ENCODE data around the gene ZBTB18.

Gene ZBTB18

GRCh38 chr1:244080343-244080929 lies 29.4 kb downstream of the ZBTB18 start:
- H3K4me1 Mint-ChIP-seq = peaks cover 13% of the 10 kb centered on the region
- no peak overlapping the region for H3K4me3 Mint-ChIP-seq
- ATAC-seq = no peak
- H3K9me3 Mint-ChIP-seq = no peaks in the 10 kb centered on the region
- peaks cover 11% of the 10 kb centered on the region for H3K27me3 Mint-ChIP-seq
- no peaks in the 10 kb centered on the region for H3K36me3 Mint-ChIP-seq (ENCODE audit: low read depth)
- DNase-seq = no peak
- H3K27ac Mint-ChIP-seq = no peak overlapping the region

- no peak overlapping the region for H3K4me3 Mint-ChIP-seq
- H3K36me3 Mint-ChIP-seq (ENCODE audit: low read depth) = no peaks in the 10 kb centered on the region
- ATAC-seq (no peak), DNase-seq (no peak)
- H3K9me3 Mint-ChIP-seq = no peaks in the 10 kb centered on the region
- no peak overlapping the region for H3K27ac Mint-ChIP-seq
- peaks cover 8% of the 10 kb centered on the region for H3K27me3 Mint-ChIP-seq
- H3K4me1 Mint-ChIP-seq = no peaks in the 10 kb centered on the region
Observed at GRCh38 chr1:244082969-244083368, 31.9 kb downstream of the ZBTB18 start.

GRCh38 chr1:244083383-244083943 lies 32.4 kb downstream of the ZBTB18 start:
- H3K27ac Mint-ChIP-seq = no peak overlapping the region
- H3K9me3 Mint-ChIP-seq = no peaks in the 10 kb centered on the region
- no peak for DNase-seq
- ATAC-seq = no peak
- no peaks in the 10 kb centered on the region for H3K4me1 Mint-ChIP-seq
- no peak overlapping the region for H3K4me3 Mint-ChIP-seq
- no peaks in the 10 kb centered on the region for H3K36me3 Mint-ChIP-seq (ENCODE audit: low read depth)
- H3K27me3 Mint-ChIP-seq = peaks cover 8% of the 10 kb centered on the region

GRCh38 chr1:244084763-244085162 lies 33.7 kb downstream of the ZBTB18 start:
- H3K27me3 Mint-ChIP-seq = peaks cover 8% of the 10 kb centered on the region
- no peaks in the 10 kb centered on the region for H3K36me3 Mint-ChIP-seq (ENCODE audit: low read depth)
- no peak overlapping the region for H3K27ac Mint-ChIP-seq

GRCh38 chr1:244085891-244086290 lies 34.8 kb downstream of the ZBTB18 start:
- Mint-ChIP-seq H3K4me1 (no peaks in the 10 kb centered on the region), H3K4me3 (no peak overlapping the region), H3K36me3 (ENCODE audit: low read depth) (no peaks in the 10 kb centered on the region), H3K27ac (no peak overlapping the region), H3K9me3 (no peaks in the 10 kb centered on the region), H3K27me3 (peaks cover 8% of the 10 kb centered on the region)
- ATAC-seq (no peak), DNase-seq (no peak)

More at GRCh38 chr1:244084763-244085162, 33.7 kb downstream of the ZBTB18 start:
- Mint-ChIP-seq H3K9me3 (no peaks in the 10 kb centered on the region), H3K4me1 (no peaks in the 10 kb centered on the region), H3K4me3 (no peak overlapping the region)
- ATAC-seq (no peak), DNase-seq (no peak)

GRCh38 chr1:244087021-244087560 lies 36.0 kb downstream of the ZBTB18 start:
- Mint-ChIP-seq H3K4me3 (no peak overlapping the region), H3K9me3 (no peaks in the 10 kb centered on the region), H3K27ac (no peak overlapping the region), H3K27me3 (peaks cover 8% of the 10 kb centered on the region), H3K36me3 (ENCODE audit: low read depth) (no peaks in the 10 kb centered on the region), H3K4me1 (no peaks in the 10 kb centered on the region)
- DNase-seq (no peak), ATAC-seq (no peak)

GRCh38 chr1:244087611-244088010 lies 36.5 kb downstream of the ZBTB18 start:
- H3K9me3 Mint-ChIP-seq = no peaks in the 10 kb centered on the region
- DNase-seq = no peak
- peaks cover 5% of the 10 kb centered on the region for H3K27me3 Mint-ChIP-seq
- ATAC-seq = no peak
- no peaks in the 10 kb centered on the region for H3K4me1 Mint-ChIP-seq
- no peak overlapping the region for H3K4me3 Mint-ChIP-seq
- no peak overlapping the region for H3K27ac Mint-ChIP-seq
- no peaks in the 10 kb centered on the region for H3K36me3 Mint-ChIP-seq (ENCODE audit: low read depth)

GRCh38 chr1:244088161-244088560 lies 37.1 kb downstream of the ZBTB18 start:
- no peak for ATAC-seq
- H3K36me3 Mint-ChIP-seq (ENCODE audit: low read depth) = no peaks in the 10 kb centered on the region
- no peak overlapping the region for H3K4me3 Mint-ChIP-seq
- DNase-seq = no peak
- H3K27me3 Mint-ChIP-seq = peaks cover 3% of the 10 kb centered on the region
- no peaks in the 10 kb centered on the region for H3K4me1 Mint-ChIP-seq
- no peaks in the 10 kb centered on the region for H3K9me3 Mint-ChIP-seq
- no peak overlapping the region for H3K27ac Mint-ChIP-seq

GRCh38 chr1:244089561-244089960 lies 38.5 kb downstream of the ZBTB18 start:
- DNase-seq (no peak), ATAC-seq (no peak)
- no peaks in the 10 kb centered on the region for H3K36me3 Mint-ChIP-seq (ENCODE audit: low read depth)
- no peak overlapping the region for H3K27ac Mint-ChIP-seq
- H3K4me1 Mint-ChIP-seq = no peaks in the 10 kb centered on the region
- H3K9me3 Mint-ChIP-seq = no peaks in the 10 kb centered on the region
- no peaks in the 10 kb centered on the region for H3K27me3 Mint-ChIP-seq
- no peak overlapping the region for H3K4me3 Mint-ChIP-seq

GRCh38 chr1:244090645-244091044 lies 39.6 kb downstream of the ZBTB18 start:
- Mint-ChIP-seq H3K36me3 (ENCODE audit: low read depth) (no peaks in the 10 kb centered on the region), H3K4me1 (no peaks in the 10 kb centered on the region), H3K9me3 (no peaks in the 10 kb centered on the region), H3K27me3 (no peaks in the 10 kb centered on the region), H3K4me3 (no peak overlapping the region), H3K27ac (no peak overlapping the region)
- ATAC-seq = no peak
- DNase-seq = no peak

GRCh38 chr1:244092293-244092963 lies 41.3 kb downstream of the ZBTB18 start:
- Mint-ChIP-seq H3K36me3 (ENCODE audit: low read depth) (no peaks in the 10 kb centered on the region), H3K27me3 (no peaks in the 10 kb centered on the region), H3K4me3 (no peak overlapping the region), H3K9me3 (no peaks in the 10 kb centered on the region), H3K27ac (no peak overlapping the region), H3K4me1 (peaks cover 4% of the 10 kb centered on the region)
- ATAC-seq (no peak), DNase-seq (no peak)

GRCh38 chr1:244092964-244093638 lies 42.0 kb downstream of the ZBTB18 start:
- DNase-seq = no peak
- Mint-ChIP-seq H3K27ac (no peak overlapping the region), H3K9me3 (no peaks in the 10 kb centered on the region), H3K36me3 (ENCODE audit: low read depth) (no peaks in the 10 kb centered on the region), H3K4me1 (peaks cover 7% of the 10 kb centered on the region), H3K27me3 (no peaks in the 10 kb centered on the region), H3K4me3 (no peak overlapping the region)
- no peak for ATAC-seq

- H3K9me3 Mint-ChIP-seq = no peaks in the 10 kb centered on the region
- no peaks in the 10 kb centered on the region for H3K36me3 Mint-ChIP-seq (ENCODE audit: low read depth)
- no peak overlapping the region for H3K4me3 Mint-ChIP-seq
- H3K27me3 Mint-ChIP-seq = peaks cover 6% of the 10 kb centered on the region
- ATAC-seq (no peak), DNase-seq (no peak)
- no peak overlapping the region for H3K27ac Mint-ChIP-seq
- peaks cover 13% of the 10 kb centered on the region for H3K4me1 Mint-ChIP-seq
Observed at GRCh38 chr1:244094880-244095528, 43.9 kb downstream of the ZBTB18 start.

- Mint-ChIP-seq H3K27me3 (peaks cover 6% of the 10 kb centered on the region), H3K36me3 (ENCODE audit: low read depth) (no peaks in the 10 kb centered on the region), H3K4me1 (peaks cover 17% of the 10 kb centered on the region), H3K9me3 (no peaks in the 10 kb centered on the region), H3K27ac (no peak overlapping the region), H3K4me3 (no peak overlapping the region)
- ATAC-seq = no peak
- no peak for DNase-seq
Observed at GRCh38 chr1:244095529-244095911, 44.4 kb downstream of the ZBTB18 start.
